ENCODE results near the gene CELSR1.

CELSR1 gene

GRCh38 chr22:46459347-46460065, 77.9 kb downstream of the CELSR1 start:
- H3K27me3 ChIP-seq (ENCODE audit: control insufficient read depth, insufficient read depth, low read length), result no peaks in the 10 kb centered on the region
- no peaks in the 10 kb centered on the region for H3K4me1 ChIP-seq (ENCODE audit: control insufficient read depth, insufficient read depth, low read length)
- no peak overlapping the region for H3K27ac ChIP-seq (ENCODE audit: low read depth, low read length)
- no peak overlapping the region for H3K9ac ChIP-seq (ENCODE audit: low read length)
- no peaks in the 10 kb centered on the region for H3K36me3 ChIP-seq (ENCODE audit: control insufficient read depth, insufficient read depth, low read length)
- H3K4me3 ChIP-seq (ENCODE audit: low read length), result no peak overlapping the region

DNA sequence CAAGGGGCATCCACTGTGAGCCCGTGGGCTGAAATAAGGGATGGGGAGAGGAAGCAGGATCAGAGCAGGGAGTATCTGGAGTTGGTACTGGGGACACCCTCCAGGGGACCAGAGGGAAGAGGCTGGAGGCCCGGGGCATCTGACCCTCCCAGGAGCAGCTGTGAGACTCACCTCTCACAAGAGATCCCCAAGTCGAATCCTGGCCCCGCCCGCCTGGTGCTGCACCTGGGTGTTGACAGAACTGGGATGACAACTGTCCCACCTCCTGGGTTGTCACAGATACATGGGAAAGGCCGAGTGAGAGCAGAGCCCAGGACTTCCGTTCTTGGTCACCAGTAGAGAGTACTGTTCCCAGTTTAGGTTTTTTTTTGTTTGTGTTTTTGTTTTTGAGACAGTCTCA, 78.9 kb downstream of the CELSR1 start:
- H3K9ac ChIP-seq (ENCODE audit: low read length), result no peak overlapping the region
- no peak overlapping the region for H3K27ac ChIP-seq (ENCODE audit: low read depth, low read length)
- H3K4me3 ChIP-seq (ENCODE audit: low read length), result no peak overlapping the region
- H3K36me3 ChIP-seq (ENCODE audit: control insufficient read depth, insufficient read depth, low read length), result no peaks in the 10 kb centered on the region
- no peaks in the 10 kb centered on the region for H3K27me3 ChIP-seq (ENCODE audit: control insufficient read depth, insufficient read depth, low read length)
- no peaks in the 10 kb centered on the region for H3K4me1 ChIP-seq (ENCODE audit: control insufficient read depth, insufficient read depth, low read length)

DNA sequence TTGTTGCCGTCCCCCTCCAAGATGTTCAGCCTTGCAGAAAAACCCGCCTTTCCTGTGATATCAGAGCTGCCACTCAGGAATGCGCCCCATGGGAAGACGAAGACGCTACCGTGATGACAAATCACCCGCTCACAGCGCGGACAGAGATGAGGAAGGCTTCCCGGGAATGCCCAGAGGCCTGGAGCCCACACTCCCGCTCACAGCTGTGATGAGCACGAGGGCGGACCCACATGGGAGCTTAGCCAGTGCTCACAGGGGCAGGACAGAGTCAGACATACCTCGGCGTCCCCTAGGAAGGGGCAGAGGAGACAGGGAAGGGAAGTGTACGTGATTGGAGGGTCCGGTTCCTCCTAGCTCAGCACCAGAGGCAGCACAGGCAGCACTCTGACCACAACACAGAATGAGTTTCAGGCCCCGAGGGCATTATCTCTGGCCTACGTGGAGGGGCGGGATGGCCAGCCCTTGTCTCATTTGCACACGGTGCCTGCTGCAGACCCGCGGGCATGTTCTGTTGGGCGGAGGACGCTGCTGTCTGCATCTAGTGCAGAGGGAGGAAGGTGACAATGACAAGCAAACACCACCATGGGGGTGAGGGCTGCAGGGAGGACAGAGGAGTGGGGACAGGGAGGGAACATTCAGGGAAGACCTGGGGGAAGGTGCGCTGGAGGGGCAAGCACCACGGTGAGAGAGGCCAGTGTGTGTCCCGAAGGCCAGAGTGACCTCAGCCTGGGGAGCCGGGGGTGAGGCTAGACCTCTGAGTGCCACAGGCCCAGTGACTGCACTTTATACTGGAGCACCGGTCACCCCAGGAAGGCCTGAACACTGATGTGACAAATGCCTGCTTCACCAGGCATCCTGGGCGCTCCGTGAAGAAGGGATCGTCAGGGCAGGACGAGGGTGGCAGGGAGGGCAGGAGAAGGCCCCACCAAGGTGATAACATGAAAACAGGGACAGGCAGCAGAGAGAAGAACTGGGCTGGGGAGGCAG, 79.6 kb downstream of the CELSR1 start:
- Histone ChIP-seq H3K4me1 (ENCODE audit: control insufficient read depth, insufficient read depth, low read length) (no peaks in the 10 kb centered on the region), H3K27ac (ENCODE audit: low read depth, low read length) (no peak overlapping the region), H3K36me3 (ENCODE audit: control insufficient read depth, insufficient read depth, low read length) (no peaks in the 10 kb centered on the region), H3K27me3 (ENCODE audit: control insufficient read depth, insufficient read depth, low read length) (no peaks in the 10 kb centered on the region), H3K9ac (ENCODE audit: low read length) (no peak overlapping the region), H3K4me3 (ENCODE audit: low read length) (no peak overlapping the region)

- H3K4me3 ChIP-seq (ENCODE audit: low read length), result no peak overlapping the region
- no peaks in the 10 kb centered on the region for H3K4me1 ChIP-seq (ENCODE audit: control insufficient read depth, insufficient read depth, low read length)
- H3K36me3 ChIP-seq (ENCODE audit: control insufficient read depth, insufficient read depth, low read length), result no peaks in the 10 kb centered on the region
- no peaks in the 10 kb centered on the region for H3K27me3 ChIP-seq (ENCODE audit: control insufficient read depth, insufficient read depth, low read length)
- no peak overlapping the region for H3K27ac ChIP-seq (ENCODE audit: low read depth, low read length)
- H3K9ac ChIP-seq (ENCODE audit: low read length), result no peak overlapping the region
Measured at GRCh38 chr22:46456818-46457163, 80.6 kb downstream of the CELSR1 start.

GRCh38 chr22:46455446-46455845, 82.0 kb downstream of the CELSR1 start:
- H3K9ac ChIP-seq (ENCODE audit: low read length), result no peak overlapping the region
- H3K27me3 ChIP-seq (ENCODE audit: control insufficient read depth, insufficient read depth, low read length), result no peaks in the 10 kb centered on the region
- no peak overlapping the region for H3K4me3 ChIP-seq (ENCODE audit: low read length)
- H3K36me3 ChIP-seq (ENCODE audit: control insufficient read depth, insufficient read depth, low read length), result no peaks in the 10 kb centered on the region
- no peak overlapping the region for H3K27ac ChIP-seq (ENCODE audit: low read depth, low read length)
- H3K4me1 ChIP-seq (ENCODE audit: control insufficient read depth, insufficient read depth, low read length), result no peaks in the 10 kb centered on the region

GRCh38 chr22:46454504-46455269, 82.7 kb downstream of the CELSR1 start:
- H3K27me3 ChIP-seq (ENCODE audit: control insufficient read depth, insufficient read depth, low read length), result no peaks in the 10 kb centered on the region
- no peaks in the 10 kb centered on the region for H3K4me1 ChIP-seq (ENCODE audit: control insufficient read depth, insufficient read depth, low read length)
- H3K36me3 ChIP-seq (ENCODE audit: control insufficient read depth, insufficient read depth, low read length), result no peaks in the 10 kb centered on the region
- no peak overlapping the region for H3K27ac ChIP-seq (ENCODE audit: low read depth, low read length)
- no peak overlapping the region for H3K4me3 ChIP-seq (ENCODE audit: low read length)
- H3K9ac ChIP-seq (ENCODE audit: low read length), result no peak overlapping the region

- no peak overlapping the region for H3K9ac ChIP-seq (ENCODE audit: low read length)
- no peaks in the 10 kb centered on the region for H3K4me1 ChIP-seq (ENCODE audit: control insufficient read depth, insufficient read depth, low read length)
- H3K4me3 ChIP-seq (ENCODE audit: low read length), result no peak overlapping the region
- no peaks in the 10 kb centered on the region for H3K36me3 ChIP-seq (ENCODE audit: control insufficient read depth, insufficient read depth, low read length)
- no peaks in the 10 kb centered on the region for H3K27me3 ChIP-seq (ENCODE audit: control insufficient read depth, insufficient read depth, low read length)
- no peak overlapping the region for H3K27ac ChIP-seq (ENCODE audit: low read depth, low read length)
Measured at GRCh38 chr22:46453829-46454503, 83.5 kb downstream of the CELSR1 start.

DNA sequence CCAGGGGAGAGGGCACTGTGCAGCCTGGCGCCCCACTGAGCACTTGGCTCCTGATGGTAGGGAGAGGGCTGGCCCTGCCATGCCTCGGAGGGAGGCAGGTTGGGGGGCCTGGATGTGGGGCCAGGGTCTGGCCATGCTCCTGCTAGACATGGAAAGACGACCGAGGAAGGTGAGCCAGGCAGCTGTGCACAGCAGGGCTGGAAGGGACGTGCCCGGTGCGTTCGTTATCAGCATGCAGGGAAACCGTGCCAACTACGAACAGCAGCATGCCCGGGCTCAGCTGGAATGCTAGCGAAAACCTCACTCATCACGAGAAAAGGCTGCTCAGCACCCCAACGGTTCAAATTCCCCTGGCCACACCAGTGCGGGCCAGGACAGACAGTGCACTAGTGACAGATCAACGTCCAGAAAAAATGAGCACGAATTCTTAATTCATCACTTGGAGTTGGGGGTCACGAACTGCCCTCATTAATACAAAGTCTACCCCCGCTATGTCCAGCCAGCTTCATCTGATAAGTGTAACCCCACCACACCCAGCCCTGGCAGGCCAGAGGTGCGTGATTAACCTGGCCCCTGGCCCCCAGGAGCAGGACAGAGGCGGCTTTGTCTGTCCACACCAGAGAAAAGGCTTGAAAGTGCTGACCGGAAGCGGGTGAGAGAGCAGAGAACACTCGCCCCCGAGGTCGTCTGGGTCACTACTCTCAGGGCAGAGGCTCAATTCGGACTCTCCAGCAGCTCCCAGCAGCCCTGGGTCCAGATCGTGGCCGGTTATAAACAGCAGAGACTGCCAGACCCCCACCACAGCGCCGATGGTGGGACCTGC, 84.2 kb downstream of the CELSR1 start:
- no peaks in the 10 kb centered on the region for H3K4me1 ChIP-seq (ENCODE audit: control insufficient read depth, insufficient read depth, low read length)
- H3K9ac ChIP-seq (ENCODE audit: low read length), result no peak overlapping the region
- H3K36me3 ChIP-seq (ENCODE audit: control insufficient read depth, insufficient read depth, low read length), result no peaks in the 10 kb centered on the region
- no peak overlapping the region for H3K4me3 ChIP-seq (ENCODE audit: low read length)
- no peak overlapping the region for H3K27ac ChIP-seq (ENCODE audit: low read depth, low read length)
- H3K27me3 ChIP-seq (ENCODE audit: control insufficient read depth, insufficient read depth, low read length), result no peaks in the 10 kb centered on the region

DNA sequence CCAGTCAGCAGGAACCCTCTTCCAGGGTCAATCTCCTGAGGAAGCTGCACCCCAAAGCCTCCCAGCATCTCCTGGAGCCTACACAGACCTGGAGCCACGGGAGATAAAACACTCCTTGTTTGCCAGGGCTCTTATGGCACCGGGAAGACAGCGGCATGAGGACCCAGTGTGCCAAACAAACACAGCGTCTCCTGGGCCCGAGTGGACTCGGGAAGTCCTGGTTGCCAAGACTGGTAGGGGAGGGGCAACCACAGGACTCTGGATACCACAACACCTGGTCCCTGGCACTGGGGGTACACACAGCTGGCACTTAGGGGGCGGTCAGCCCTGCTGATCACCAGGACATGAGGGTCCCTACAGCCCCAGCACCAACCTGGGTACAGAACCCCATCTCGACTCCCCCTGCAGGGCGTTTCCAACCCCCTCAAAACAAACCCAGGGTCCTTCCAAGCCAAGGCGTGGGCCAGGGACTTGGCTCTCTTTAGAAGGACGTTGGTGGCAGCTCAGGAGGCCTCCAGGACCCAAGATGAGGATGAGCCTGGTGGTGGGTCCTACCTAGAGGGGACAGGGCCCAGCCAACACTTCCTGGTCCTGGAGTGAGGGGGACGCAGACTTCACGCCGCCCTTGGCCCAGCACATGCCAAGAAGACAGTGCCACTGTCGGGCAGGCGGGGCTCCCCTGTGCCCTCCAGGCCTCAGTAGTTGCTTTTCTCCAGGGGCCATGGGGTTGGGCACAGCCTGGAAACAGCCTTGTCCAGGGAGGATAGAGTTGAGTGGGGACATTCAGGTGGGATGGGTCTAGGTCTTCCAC, 85.0 kb downstream of the CELSR1 start:
- no peaks in the 10 kb centered on the region for H3K27me3 ChIP-seq (ENCODE audit: control insufficient read depth, insufficient read depth, low read length)
- no peak overlapping the region for H3K27ac ChIP-seq (ENCODE audit: low read depth, low read length)
- H3K4me3 ChIP-seq (ENCODE audit: low read length), result no peak overlapping the region
- H3K4me1 ChIP-seq (ENCODE audit: control insufficient read depth, insufficient read depth, low read length), result no peaks in the 10 kb centered on the region
- H3K36me3 ChIP-seq (ENCODE audit: control insufficient read depth, insufficient read depth, low read length), result no peaks in the 10 kb centered on the region
- no peak overlapping the region for H3K9ac ChIP-seq (ENCODE audit: low read length)

GRCh38 chr22:46451741-46452140, 85.7 kb downstream of the CELSR1 start:
- no peak overlapping the region for H3K27ac ChIP-seq (ENCODE audit: low read depth, low read length)
- no peak overlapping the region for H3K4me3 ChIP-seq (ENCODE audit: low read length)
- no peaks in the 10 kb centered on the region for H3K36me3 ChIP-seq (ENCODE audit: control insufficient read depth, insufficient read depth, low read length)
- H3K9ac ChIP-seq (ENCODE audit: low read length), result no peak overlapping the region
- H3K4me1 ChIP-seq (ENCODE audit: control insufficient read depth, insufficient read depth, low read length), result no peaks in the 10 kb centered on the region
- no peaks in the 10 kb centered on the region for H3K27me3 ChIP-seq (ENCODE audit: control insufficient read depth, insufficient read depth, low read length)

All from rectal smooth muscle tissue (tissue), 1 donor.